Measurements from ENCODE around the gene PLA2G12A. TPM values are rescaled to one million over a fixed set of nuclear protein-coding genes. Genes with fewer than 3 reads are reported as not detected.

Gene PLA2G12A
- total RNA-seq, 2 donors from 2014 or later, result 46.9 to 55.1 TPM

- Histone ChIP-seq H3K9me3 (no peaks in the 10 kb centered on the region), H3K4me1 (no peaks in the 10 kb centered on the region), H3K9ac (ENCODE audit: low read depth in 2 of 2, low read length in 2 of 2) (no peak overlapping the region), H3K4me3 (no peak overlapping the region), H3K36me3 (no peaks in the 10 kb centered on the region), H3K27me3 (no peaks in the 10 kb centered on the region), H3K27ac (no peak overlapping the region)
- TF ChIP-seq, protein P1, sequence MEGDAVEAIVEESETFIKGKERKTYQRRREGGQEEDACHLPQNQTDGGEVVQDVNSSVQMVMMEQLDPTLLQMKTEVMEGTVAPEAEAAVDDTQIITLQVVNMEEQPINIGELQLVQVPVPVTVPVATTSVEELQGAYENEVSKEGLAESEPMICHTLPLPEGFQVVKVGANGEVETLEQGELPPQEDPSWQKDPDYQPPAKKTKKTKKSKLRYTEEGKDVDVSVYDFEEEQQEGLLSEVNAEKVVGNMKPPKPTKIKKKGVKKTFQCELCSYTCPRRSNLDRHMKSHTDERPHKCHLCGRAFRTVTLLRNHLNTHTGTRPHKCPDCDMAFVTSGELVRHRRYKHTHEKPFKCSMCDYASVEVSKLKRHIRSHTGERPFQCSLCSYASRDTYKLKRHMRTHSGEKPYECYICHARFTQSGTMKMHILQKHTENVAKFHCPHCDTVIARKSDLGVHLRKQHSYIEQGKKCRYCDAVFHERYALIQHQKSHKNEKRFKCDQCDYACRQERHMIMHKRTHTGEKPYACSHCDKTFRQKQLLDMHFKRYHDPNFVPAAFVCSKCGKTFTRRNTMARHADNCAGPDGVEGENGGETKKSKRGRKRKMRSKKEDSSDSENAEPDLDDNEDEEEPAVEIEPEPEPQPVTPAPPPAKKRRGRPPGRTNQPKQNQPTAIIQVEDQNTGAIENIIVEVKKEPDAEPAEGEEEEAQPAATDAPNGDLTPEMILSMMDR (IDR thresholded peaks at IDR 0.05), result no peak
- intact Hi-C loops (cut with DNase I), result no loop called here
- no peak for DNase-seq
These were observed 57.5 kb downstream of the PLA2G12A start for GRCh38 chr4:109672169-109672930.

DNA sequence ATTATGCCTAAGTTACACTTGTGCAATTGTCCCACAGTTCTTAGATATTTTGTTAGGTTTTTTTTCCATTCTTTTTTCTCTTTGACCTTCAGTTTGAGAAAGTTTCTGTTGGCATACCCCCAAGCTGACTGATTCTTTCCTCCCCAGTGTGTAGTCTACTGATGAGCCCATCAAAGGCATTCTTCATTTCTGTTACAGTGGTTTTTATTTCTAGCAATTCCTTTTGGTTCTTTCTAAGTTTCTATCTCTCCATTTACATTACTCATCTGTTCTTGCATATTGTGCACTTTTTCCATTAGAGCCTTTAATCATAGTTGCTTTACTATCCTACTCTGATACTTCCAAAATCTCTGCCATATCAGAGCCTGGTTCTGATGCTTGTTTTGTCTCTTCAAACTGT, 58.5 kb downstream of the PLA2G12A start:
- no peaks in the 10 kb centered on the region for H3K9me3 ChIP-seq
- no peak overlapping the region for H3K27ac ChIP-seq
- no peaks in the 10 kb centered on the region for H3K4me1 ChIP-seq

DNA sequence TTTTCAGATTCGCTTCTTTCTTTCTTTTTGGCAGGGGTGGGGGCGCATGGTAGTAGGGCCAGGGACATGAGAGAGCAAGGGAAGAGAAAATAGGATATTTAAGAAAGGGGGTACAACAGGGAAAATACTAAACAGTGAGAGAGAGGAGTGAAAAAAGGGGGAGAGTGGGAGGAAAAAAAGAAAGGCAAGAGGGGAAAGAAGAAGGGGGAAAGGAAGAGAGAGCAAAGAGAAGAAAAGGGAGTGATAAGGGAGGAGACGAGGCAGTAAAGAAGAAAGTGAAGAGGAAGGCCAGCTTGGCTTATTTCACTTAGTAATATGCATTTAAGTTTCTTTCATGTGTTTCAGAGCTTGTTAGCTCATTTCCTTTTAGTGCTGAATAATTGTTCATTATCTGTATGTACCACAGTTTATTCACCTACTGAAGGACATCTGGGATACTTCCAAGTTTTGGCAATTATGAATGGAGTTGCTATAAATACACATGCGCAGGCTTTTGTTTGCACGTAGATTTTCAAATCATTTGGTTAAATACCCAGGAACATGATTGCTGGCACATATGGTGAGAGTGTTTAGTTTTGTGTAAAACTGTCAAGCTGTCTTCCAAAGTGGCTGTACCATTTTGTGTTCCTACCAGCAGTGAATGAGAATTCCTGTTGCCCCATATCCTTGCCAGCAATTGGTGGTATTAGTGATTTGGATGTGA, 63.9 kb downstream of the PLA2G12A start:
- Histone ChIP-seq H3K4me1 (no peaks in the 10 kb centered on the region), H3K27ac (no peak overlapping the region), H3K4me3 (no peak overlapping the region), H3K27me3 (no peaks in the 10 kb centered on the region), H3K9ac (ENCODE audit: low read depth in 2 of 2, low read length in 2 of 2) (no peak overlapping the region), H3K9me3 (no peaks in the 10 kb centered on the region), H3K36me3 (no peaks in the 10 kb centered on the region)
- TF ChIP-seq, protein P1 (IDR thresholded peaks at IDR 0.05), result no peak
- DNase-seq, result no peak
- intact Hi-C loops (cut with DNase I), result no loop called here

More for the DNA sequence above, 58.5 kb downstream of the PLA2G12A start:
- no peak overlapping the region for H3K9ac ChIP-seq (ENCODE audit: low read depth in 2 of 2, low read length in 2 of 2)
- intact Hi-C loops (cut with DNase I), result no loop called here
- DNase-seq, result no peak
- no peaks in the 10 kb centered on the region for H3K36me3 ChIP-seq
- TF ChIP-seq, protein P1 (IDR thresholded peaks at IDR 0.05), result no peak
- no peaks in the 10 kb centered on the region for H3K27me3 ChIP-seq
- H3K4me3 ChIP-seq, result no peak overlapping the region

DNA sequence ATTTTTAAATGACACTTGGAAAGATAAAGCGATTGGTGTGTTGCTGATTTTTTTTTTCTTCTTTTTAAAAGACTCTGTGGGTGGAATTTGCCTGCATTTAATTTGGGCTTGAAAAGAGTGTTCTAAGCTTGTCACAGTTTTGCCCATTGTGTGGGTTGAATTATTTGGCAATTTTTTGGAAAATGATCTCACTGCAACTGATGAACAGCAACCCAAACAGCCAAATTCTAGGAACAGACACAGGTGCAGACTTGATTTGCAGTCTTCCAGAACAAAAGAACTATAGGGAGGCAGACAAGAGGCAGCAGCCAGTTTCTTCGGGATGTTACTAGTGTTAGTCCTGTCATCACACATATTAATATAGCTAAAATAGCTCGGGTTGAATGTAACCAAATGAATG, 67.1 kb downstream of the PLA2G12A start:
- no peak for DNase-seq
- intact Hi-C loops (cut with DNase I), result no loop called here
- H3K4me3 ChIP-seq, result no peak overlapping the region
- no peaks in the 10 kb centered on the region for H3K36me3 ChIP-seq
- no peak overlapping the region for H3K27ac ChIP-seq
- H3K27me3 ChIP-seq, result no peaks in the 10 kb centered on the region
- H3K9me3 ChIP-seq, result no peaks in the 10 kb centered on the region
- TF ChIP-seq, protein P1 (IDR thresholded peaks at IDR 0.05), result no peak
- H3K9ac ChIP-seq (ENCODE audit: low read depth in 2 of 2, low read length in 2 of 2), result no peak overlapping the region
- H3K4me1 ChIP-seq, result no peaks in the 10 kb centered on the region

DNA sequence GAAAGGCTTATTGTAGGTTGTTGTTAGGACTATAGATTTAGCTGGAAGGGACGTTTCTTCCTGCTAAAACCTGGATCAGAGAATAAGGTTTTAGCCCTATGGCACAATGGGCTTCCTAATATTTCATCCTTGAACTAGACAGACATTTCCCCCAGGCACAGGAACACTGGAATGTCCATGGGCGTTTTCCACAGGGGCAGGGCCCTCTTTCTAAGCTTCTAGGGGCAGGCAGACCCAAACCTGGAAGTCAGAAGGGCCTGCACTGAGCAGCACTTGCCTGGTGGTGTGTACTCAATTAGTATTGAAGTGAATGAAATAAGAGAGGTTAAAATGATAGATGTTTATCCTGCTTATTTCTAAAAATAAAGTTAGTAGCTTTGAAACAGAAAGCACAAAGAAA, 67.8 kb downstream of the PLA2G12A start:
- Histone ChIP-seq H3K27ac (no peak overlapping the region), H3K4me1 (no peaks in the 10 kb centered on the region), H3K27me3 (no peaks in the 10 kb centered on the region), H3K4me3 (no peak overlapping the region), H3K9me3 (no peaks in the 10 kb centered on the region), H3K9ac (ENCODE audit: low read depth in 2 of 2, low read length in 2 of 2) (no peak overlapping the region), H3K36me3 (no peaks in the 10 kb centered on the region)
- DNase-seq, result no peak
- intact Hi-C loops (cut with DNase I), result no loop called here
- TF ChIP-seq, protein P1 (IDR thresholded peaks at IDR 0.05), result no peak

Other genes starting within 250 kb of the PLA2G12A start
- gene MCUB, start 169.8 kb downstream of the PLA2G12A start, total RNA-seq, result 10 to 100 TPM; 10.4 to 11.7 TPM
- 100 to 1,000 TPM; 110 to 115 TPM for gene CASP6, start 26.6 kb downstream of the PLA2G12A start, total RNA-seq
- 1 to 10 TPM; 1.6 to 6.8 TPM for gene CFI, start 71.9 kb upstream of the PLA2G12A start, total RNA-seq
- 10 to 100 TPM; 16.8 to 21.0 TPM for gene GAR1, start 85.7 kb upstream of the PLA2G12A start, total RNA-seq
- gene RRH, start 97.9 kb upstream of the PLA2G12A start, total RNA-seq, result under 1 TPM in 1 of 2 donors, not detected in 1; 0.57 TPM
- under 1 TPM in 1 of 2 donors, not detected in 1; 0.15 TPM for gene LRIT3, start 118.0 kb upstream of the PLA2G12A start, total RNA-seq
- 1 to 10 TPM; 2.2 to 2.8 TPM for gene EGF, start 182.8 kb upstream of the PLA2G12A start, total RNA-seq